Left ventricle myocardium superior (tissue), 1 donor: ENCODE data around the gene TBC1D25. TPM values are rescaled to one million over a fixed set of nuclear protein-coding genes. Genes with fewer than 3 reads are reported as not detected.

Experiments used
- ATAC-seq: fragments of 200-7000 bp; cut with Tn5 transposase; one replicate; pipeline ENCODE4 v1.9.1; 2020; ENCODE audit warnings: mild to moderate bottlenecking, moderate library complexity
- DNase-seq: peaks from one replicate; pipeline ENCODE4 v3.0.0-alpha.2; 2020
- intact Hi-C: fragments of 100-400 bp; cut with micrococcal nuclease; formaldehyde crosslinking; loops from one replicate; pipeline ENCODE4 v1.11.0; 2022
- total RNA-seq: library from RNA; stranded (reverse); fragmentation: NEBNext Ultra II Directional; extraction: Animal tissue kit (Norgen Biotek cat#: 25700); gene quantifications from one replicate; pipeline ENCODE4 v1.2.1, GENCODE V29; 2021
- donor health status: DM: no; HTN: yes; CAD: no; lungs with severe emphysema.

TBC1D25 gene
- total RNA-seq, 1 donor from 2014 or later, result 15.4 TPM

DNA sequence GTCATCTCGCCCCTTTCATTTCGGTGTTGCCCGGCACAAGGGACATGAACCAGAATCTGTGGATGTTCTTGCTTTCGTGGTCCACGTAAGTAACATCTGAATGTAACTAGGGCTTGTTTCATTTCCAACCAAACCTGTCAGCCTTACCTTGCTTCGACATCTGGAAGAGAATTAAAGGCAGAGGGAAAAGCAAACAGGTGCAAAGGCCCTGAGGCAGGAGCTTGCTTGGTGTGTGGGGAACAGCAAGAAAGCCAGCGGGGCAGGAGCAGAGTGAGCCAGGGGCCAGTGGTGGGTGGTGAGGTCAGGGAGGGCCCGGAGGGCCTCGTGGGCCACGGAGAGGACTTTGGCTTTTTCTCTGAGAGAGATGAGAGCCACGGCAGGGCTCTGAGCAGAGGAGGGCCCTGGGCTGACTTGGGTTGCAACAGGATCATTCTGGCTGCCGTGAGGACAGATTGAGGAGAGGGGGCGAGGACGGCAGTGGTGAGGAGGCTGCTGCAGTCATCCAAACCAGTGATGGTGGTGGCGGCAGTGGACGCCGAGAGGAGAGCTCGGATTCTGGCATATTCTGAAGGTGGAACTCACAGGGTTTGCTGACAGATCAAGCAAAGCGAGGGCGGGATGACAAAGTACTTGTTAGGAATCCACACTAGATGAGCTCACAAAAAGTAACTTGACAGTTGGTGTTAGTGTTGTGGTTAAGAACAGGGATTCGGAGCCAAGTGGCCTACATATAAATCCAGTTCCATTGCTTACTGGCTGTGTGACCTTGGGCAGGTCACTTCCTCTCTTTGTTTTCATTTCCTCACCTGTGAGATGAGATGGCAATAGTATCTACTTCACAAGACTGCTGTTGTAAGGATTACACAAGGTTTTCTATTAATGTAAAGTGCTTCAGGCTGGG is 50.9 kb downstream of the TBC1D25 start:
- intact Hi-C loops, result no loop called here
- ATAC-seq (no peak), DNase-seq (no peak)

DNA sequence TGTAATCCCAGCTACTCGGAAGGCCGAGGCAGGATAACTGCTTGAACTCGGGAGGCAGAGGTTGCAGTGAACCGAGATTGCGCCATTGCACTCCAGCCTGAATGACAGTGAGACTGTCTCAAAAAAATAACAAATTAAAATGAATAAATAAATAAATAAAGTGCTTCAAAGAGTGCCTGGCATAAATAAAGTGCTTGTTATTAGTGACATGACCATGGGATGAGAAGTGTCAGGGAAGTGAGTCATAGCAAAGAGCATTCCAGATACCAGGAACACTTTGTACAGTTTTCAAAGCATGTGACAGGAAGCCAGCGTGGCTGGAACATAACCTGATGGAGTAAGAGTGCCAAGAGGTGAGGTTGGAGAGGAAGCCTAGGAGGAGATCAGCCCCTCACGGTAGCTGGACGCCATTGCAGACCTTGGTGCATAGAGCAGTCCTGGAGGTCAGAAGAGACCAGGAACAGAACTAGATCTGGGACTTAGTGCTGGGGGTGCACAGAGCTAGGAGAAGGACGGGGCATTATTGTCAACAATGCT is 51.8 kb downstream of the TBC1D25 start:
- intact Hi-C loops, result no loop called here
- ATAC-seq (peak; percentile 90), DNase-seq (no peak)

DNA sequence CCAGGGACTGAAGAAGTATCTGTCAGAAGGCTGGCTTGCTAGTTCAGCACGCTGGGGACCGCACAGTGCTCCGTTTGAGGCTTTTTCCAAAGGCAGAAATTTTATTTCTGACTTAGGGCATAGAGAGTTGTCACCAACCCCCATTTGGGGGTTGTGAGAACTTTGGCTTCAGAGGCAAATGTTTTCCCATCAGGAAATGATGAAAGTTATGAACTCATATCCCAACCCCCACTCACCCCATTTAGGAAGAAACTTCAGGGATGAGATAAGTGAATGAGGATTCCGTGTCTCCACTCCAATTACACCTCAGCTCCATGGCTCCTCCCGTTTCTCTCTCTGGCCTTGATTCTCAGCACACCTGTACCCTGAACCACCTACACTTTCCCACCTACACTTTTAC is 53.5 kb downstream of the TBC1D25 start:
- intact Hi-C loops, result no loop called here
- no peak for ATAC-seq
- DNase-seq, result no peak

DNA sequence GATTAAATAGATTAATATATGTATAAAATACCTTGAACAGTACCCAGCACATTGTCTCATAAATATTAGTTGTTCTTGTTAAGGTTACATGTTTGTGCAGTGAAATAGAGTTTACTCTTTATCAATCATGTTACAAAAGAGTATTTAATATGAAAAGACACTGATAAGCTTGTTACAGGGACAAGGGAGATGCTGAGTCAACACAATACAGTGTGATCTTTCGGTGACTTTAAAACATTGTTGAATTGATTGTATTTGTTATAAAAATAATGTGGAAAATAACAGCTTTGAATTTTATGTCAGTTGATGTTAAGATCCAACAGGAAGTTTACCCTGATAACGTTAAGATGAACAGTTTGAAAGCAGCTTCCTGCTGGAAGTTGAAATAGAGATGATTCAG is 56.4 kb downstream of the TBC1D25 start:
- intact Hi-C loops, result no loop called here
- DNase-seq (no peak), ATAC-seq (no peak)

DNA sequence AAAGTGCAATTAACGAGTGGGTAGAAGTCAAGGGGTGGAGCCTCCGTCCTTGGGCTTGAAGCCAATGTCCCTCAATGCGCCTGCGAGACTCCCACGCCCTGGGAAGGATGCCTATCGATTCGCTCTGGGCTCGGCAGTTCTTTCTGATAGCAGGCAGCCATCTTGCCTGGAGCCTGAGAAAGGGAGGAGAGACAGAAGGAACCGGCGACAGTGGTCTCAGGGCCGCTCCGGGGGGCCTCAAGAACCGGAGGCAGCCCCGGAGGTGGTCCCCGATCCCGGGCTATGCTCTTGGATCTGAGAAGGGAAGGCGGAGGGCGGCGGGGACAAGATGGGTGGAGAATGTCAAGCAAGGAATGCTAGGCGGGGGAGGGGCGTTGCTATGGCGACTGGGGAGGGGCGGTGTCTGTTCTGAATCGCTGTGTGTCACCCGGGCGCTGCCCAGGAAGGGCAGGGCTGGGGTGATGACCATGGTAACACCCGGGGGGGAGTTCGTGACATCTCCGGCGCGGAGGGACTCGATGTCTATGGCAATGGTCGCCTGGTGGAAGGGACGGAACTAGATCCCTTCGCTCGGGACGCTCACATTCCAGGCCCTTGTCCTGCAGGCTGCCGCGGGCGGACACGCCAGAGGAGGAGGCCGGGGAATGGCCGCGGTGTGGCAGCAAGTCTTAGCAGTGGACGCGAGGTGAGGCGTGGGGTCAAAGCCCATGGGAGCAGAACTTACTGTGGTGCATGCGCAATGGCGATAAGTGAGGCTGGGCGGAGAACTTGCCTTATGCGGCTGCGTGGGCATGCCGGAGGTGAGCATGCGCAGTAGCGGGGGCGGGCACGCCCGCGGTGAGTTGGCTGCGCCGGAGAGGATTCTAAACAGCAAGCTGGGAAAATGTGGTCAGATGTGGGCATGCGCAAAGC is 58.1 kb downstream of the TBC1D25 start, which contains the start of gene WDR13:
Gene WDR13, plus strand, starts transcription at position 140 of the 912 bp plus-strand sequence. Its CDS starts 505 bp downstream, at position 645.
- DNase-seq (peak; percentile 93), ATAC-seq (peak; percentile 94)
- intact Hi-C loops, result no loop called here

DNA sequence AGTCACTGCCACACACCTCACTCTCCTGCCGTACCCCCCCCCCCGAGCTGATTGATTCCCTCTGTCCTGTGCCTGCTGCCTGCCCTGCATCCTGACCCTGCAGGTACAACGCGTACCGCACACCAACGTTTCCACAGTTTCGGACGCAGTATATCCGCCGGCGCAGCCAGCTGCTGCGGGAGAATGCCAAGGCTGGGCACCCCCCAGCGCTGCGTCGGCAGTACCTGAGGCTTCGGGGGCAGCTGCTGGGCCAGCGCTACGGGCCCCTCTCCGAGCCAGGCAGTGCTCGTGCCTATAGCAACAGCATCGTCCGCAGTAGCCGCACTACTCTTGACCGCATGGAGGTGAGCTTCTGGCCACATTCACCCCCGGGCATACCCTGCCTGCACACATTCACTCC is 59.1 kb downstream of the TBC1D25 start:
- ATAC-seq (no peak), DNase-seq (no peak)
- intact Hi-C loops, result no loop called here

DNA sequence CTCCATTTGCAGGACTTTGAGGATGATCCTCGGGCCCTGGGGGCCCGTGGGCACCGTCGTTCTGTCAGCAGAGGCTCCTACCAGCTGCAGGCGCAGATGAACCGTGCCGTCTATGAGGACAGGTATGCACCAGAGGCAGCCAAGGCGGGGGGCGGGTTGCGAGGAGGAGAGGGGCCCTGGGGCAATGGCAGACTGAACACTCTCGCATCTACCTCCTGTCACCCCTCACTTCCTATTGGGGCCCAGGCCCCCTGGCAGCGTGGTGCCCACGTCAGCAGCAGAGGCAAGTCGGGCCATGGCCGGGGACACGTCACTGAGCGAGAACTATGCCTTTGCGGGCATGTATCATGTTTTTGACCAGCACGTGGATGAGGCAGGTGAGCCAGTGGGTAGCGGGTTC is 59.8 kb downstream of the TBC1D25 start:
- ATAC-seq, result no peak
- no peak for DNase-seq
- intact Hi-C loops, result no loop called here

DNA sequence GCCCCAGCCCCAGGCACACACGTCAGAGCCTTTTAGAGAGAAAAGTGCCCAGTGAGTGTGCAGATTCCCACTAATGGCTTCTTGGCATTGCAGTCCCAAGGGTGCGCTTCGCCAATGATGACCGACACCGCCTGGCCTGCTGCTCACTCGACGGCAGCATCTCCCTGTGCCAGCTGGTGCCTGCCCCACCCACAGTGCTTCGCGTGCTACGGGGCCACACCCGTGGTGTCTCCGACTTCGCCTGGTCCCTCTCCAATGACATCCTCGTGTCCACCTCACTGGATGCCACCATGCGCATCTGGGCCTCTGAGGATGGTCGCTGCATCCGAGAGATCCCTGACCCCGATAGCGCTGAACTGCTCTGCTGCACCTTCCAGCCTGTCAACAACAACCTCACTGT is 60.7 kb downstream of the TBC1D25 start:
- intact Hi-C loops, result no loop called here

DNA sequence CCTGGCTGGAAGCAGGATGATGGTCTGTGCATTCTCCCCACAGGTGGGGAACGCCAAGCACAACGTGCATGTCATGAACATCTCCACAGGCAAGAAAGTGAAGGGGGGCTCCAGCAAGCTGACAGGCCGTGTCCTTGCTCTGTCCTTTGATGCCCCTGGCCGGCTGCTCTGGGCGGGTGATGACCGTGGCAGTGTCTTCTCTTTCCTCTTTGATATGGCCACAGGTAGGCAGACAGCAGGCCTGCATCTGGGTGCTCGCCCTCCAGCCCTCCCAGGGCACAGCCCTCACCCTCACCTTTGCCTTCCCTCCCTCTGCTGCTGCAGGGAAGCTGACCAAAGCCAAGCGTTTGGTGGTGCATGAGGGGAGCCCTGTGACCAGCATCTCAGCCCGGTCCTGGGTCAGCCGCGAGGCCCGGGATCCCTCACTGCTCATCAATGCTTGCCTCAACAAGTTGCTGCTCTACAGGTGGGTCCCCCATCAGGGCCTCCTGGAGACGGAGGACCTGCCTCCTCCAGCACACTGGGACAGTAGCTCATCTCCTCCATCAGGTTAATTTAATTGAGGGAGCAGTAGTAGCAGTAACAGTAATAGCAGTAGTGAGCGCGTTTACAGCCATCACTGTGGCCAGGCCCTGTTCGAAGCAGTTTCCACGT is 62.4 kb downstream of the TBC1D25 start:
- DNase-seq (no peak), ATAC-seq (no peak)
- intact Hi-C loops, result no loop called here

More for the DNA sequence above, 60.7 kb downstream of the TBC1D25 start:
- ATAC-seq (no peak), DNase-seq (no peak)

DNA sequence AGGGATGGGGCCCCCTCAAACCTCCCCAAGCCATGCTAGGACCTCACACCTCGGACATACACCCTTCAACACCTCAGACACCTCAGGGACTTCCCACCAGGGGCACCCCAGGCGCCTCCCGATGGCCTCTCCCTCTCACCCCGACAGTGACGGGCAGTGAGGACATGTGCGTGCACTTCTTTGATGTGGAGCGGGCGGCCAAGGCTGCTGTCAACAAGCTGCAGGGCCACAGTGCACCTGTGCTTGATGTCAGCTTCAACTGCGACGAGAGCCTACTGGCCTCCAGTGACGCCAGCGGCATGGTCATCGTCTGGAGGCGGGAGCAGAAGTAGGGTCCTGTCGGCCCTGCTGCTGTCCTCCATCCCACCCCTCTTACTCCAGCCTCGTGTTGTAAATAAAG is 65.2 kb downstream of the TBC1D25 start:
- no peak for ATAC-seq
- DNase-seq, result no peak
- intact Hi-C loops, result no loop called here

DNA sequence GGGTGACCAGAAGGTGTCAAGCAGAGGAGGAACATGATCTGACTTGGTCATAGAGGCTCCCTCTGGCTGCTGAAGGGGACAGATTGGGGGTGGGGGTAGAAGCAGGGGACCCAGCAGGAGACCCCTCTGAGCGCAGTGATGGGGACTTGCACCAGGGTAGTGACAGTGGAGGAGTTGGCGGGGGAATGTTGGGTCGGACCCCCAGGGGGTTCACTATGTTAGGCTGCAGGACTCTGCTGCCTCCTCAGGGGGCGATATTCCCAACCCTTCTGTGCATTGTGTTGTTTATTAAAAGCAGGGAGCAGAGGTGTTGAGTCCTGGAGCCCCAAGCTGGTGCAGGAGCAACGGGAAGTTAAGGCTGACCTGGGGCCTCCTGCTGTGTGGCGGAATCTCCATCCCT is 66.6 kb downstream of the TBC1D25 start:
- intact Hi-C loops, result no loop called here
- DNase-seq, result no peak
- no peak for ATAC-seq

DNA sequence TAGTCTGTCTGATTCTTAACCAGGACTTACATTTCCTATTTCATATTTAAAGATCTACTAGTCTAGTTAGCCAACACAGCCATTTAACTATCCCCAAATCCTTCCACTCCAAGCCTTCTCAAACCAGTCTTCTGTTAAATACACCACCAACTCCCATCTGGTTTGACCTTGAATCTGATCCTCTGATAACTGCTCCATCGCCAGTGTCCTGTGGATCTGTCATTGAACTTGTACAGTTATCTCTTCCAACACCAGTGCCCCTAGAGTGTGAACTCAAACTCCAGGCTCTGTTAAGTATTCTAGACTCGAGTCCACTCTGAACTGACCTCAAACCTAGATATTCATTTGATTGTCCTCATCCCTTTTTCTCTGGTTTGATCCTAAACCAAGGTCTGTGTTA is 72.2 kb downstream of the TBC1D25 start:
- DNase-seq, result no peak
- intact Hi-C loops, result no loop called here
- ATAC-seq, result no peak

Other genes starting within 250 kb of the TBC1D25 start
- not detected for gene SSX3, start 183.0 kb upstream of the TBC1D25 start, total RNA-seq
- gene SSX4, start 156.2 kb upstream of the TBC1D25 start, total RNA-seq, result not detected
- gene SSX4B, start 127.8 kb upstream of the TBC1D25 start, total RNA-seq, result not detected
- 0.50 TPM for gene SLC38A5, start 69.5 kb upstream of the TBC1D25 start, total RNA-seq
- gene FTSJ1, start 63.5 kb upstream of the TBC1D25 start, total RNA-seq, result 15.1 TPM
- gene PORCN, start 30.7 kb upstream of the TBC1D25 start, total RNA-seq, result 13.2 TPM
- 55.4 TPM for gene EBP, start 17.9 kb upstream of the TBC1D25 start, total RNA-seq
- 103 TPM for gene RBM3, start 34.8 kb downstream of the TBC1D25 start, total RNA-seq
- gene WDR13, start 57.8 kb downstream of the TBC1D25 start, total RNA-seq, result 164 TPM
- gene WAS, start 144.1 kb downstream of the TBC1D25 start, total RNA-seq, result 2.6 TPM
- 2.4 TPM for gene SUV39H1, start 157.0 kb downstream of the TBC1D25 start, total RNA-seq
- gene GLOD5, start 222.0 kb downstream of the TBC1D25 start, total RNA-seq, result not detected
- not detected for gene GATA1, start 246.9 kb downstream of the TBC1D25 start, total RNA-seq